HG02763 (cell line): ENCODE results near the gene CHD6.

Experiments
- ATAC-seq: cut with Tn5 transposase; IDR thresholded peaks from one replicate; pipeline ENCODE4 v1.9.1; 2021; ENCODE audit warnings: mild to moderate bottlenecking, moderate library complexity; ENCODE audit not compliant: unreplicated experiment

The CHD6 gene

DNA sequence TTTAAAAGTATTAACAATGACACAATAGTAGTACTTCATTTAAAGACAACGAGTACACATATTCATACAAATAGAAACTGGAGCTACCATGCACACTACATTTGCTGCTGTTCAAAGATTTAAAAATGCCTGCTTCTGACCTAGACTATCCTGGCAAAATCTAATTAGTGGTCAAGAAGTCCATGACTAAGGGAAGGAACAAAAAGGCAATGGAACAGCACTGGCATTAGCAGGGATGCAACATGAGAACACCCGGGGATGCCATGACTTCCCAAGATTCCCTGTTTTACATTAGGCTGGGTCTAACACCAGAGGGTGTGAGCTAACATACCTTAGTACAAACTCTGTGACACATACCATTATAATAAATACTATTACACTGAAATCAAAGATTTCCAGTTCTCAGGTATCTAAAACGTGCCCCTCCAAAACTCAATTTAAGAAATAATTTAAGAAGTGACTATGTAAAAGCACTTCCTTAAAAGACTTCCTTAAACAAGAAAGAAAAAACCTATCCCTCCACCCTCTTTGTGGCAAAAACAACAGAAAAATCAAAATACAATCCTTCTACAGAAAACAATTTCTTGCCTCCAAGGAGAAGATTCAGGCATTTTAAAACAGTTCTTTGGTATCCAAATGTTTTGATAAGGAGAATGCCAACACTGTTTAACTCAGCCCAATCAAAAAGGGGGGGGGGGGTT, 25.5 kb downstream of the CHD6 start:
- ATAC-seq, result no peak

DNA sequence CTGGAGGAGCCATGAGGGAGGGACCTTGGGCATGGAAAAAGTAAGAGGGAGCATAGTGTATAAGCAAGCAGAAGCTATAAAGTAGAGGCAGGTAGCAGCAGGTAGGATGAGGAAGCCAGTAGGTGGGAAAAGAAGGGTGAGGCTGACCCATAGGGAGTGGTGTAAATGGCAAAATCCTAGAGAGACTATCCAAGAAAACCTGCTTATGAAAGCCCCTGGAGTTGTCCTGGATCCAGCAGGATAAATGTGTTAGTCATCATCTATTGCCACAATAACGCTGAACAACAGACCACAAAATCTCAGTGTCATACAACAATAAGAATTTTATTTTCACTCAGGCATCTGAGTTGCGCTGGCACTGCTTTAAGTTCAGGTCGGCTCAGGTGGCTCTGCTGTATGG, 30.2 kb downstream of the CHD6 start:
- ATAC-seq, result no peak

DNA sequence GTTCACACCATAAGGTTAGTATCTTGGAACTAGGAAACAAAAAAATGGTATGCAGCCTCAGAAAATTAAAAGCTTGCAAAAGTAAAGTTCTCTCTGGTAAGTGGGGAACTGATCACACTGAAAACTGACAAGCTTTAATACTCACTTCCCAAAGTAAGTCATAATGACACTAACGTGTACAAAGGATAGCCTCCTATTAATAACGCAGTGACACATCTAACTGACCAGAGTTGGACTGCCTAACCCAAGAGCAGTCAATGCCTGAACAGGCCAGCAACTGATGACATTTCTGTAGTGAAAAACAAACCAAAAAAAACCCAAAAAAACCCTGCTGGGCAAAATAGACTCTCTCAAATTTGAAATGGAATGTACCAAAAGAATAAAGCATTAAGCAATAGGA, 30.7 kb downstream of the CHD6 start:
- ATAC-seq, result no peak

DNA sequence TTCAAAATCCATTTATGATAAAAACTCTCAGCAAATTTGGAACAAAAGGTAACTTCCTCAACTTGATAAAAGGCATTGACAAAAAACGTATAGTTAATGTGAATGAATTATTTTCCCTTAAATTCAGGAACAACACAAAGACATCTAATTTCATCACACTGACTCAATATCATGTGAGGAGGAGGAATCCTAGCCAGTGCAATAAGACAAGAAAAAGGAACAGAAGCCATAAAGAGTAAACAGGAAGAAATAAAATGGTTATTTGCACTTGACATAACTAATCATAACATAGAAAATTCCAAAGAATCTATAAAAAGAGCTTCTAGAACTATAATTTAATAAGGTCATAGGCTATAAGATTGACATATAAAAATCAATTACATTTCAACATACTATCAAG, 31.4 kb downstream of the CHD6 start:
- ATAC-seq, result no peak

DNA sequence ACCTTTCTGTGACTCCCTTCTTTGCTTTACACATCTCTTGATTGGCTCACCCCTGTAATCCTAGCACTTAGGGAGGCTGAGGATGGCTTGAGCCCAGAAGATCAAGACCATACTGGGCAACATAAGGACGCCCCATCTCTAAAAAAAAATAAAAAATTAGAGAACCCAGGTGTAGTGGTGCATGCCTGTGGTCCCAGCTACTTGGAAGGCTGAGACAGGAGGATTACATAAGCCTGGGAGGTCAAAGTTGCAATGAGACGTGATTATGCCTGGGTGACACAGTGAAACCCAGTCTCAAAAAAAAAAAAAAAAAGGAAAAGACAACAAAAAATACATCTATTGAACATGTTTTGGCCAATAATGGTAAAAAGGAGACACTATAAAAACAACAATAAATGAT, 37.8 kb downstream of the CHD6 start:
- no peak for ATAC-seq

DNA sequence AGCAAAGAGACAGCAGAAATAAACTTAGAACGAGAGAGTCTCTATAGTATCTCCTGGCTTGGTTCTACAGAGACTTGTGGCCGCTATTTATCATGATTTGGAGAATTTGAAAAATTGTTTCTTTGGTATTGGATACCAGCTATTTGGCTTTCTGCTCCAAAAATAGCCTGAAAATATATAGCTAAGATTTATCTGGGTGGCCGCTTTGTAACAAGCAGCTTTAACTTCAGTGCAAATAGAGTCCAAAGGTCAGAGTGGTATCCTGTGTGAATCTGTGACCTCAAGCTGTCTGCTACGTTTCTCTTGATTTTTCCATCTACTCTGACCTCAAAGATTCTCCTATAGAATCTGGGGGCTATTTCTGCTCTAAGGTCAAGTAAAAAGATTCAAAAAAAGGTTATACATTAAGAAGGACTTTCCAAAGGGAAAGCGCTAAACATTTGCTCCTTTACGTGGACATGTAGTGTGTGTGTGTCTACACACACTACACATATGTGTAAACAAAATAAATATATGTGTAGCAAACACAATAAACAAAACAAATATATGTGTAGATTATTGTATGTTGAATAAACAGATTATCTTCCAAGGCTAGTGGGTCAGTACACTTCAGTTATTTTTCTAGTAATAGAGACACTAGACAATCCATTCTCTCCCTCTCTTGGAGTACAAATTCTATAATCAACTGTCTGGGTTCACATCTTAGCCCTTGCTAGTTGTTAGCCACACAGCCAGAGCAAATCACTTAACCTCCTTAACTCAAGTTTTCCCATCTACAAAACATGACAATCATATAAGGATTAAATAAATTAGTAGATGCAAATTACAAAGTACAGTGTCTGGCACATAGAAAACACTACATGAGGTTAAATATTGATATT, 40.8 kb downstream of the CHD6 start:
- no peak for ATAC-seq

DNA sequence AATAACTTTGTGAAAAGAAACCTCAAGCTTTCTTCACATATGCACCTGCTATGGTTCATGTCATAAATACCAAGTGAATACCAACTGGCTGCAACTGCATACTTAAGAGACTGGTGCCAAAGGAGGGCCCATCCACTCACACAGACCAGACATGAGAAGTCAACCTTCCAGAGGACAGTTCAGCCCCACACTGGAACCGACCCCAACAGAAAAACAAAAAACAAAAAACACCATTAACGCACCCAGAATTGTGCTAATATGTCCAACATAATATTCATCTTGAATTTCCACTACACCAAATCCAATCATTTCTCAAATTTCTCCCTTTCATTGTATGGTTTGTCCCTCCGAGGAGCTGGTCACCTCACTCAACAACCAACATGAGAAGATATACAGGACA, 42.8 kb downstream of the CHD6 start:
- ATAC-seq, result no peak

DNA sequence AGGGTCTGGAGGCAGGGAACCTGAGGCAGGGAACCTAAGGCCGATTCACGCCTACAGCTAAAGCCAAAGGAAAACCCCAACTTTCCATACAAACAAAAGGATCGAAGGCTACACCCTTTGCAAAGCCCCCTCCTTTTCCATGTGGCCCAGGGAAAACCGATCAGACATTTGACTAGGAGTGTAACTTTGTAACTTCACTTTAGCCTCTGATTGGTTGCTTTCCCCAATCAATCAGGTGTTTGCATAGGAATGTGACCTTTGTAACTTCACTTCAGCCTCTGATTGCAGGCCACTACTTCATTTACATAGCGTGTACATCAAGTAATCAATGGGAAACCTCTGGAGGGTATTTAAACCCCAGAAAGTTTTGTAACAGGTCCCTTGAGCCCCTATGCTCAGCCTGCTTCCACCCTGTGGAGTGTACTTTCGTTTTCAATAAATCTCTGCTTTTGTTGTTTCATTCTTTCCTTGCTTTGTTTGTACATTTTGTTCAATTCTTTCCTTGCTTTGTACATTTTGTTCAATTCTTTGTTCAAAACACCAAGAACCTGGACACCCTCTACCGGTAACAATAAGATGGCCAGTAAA, 43.3 kb downstream of the CHD6 start:
- no peak for ATAC-seq

DNA sequence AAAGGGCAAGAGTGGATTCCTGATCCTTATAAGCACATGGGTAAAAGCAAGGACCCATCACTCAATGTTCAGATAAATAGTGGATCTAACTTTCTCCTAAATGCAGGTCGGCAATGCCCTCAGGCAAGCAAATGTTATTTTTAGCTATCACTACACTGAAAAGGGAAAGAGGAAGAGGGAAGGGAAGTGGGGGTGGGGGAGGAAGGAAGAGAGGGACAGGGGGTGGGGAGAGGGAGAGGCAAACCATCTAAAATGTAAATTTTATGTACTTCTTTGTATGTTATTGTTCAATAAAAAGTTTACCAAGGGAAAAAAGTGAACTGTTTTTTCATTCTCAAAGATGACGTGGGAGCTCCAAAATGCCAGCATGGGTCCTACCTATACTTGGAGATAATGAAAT, 44.2 kb downstream of the CHD6 start:
- no peak for ATAC-seq

DNA sequence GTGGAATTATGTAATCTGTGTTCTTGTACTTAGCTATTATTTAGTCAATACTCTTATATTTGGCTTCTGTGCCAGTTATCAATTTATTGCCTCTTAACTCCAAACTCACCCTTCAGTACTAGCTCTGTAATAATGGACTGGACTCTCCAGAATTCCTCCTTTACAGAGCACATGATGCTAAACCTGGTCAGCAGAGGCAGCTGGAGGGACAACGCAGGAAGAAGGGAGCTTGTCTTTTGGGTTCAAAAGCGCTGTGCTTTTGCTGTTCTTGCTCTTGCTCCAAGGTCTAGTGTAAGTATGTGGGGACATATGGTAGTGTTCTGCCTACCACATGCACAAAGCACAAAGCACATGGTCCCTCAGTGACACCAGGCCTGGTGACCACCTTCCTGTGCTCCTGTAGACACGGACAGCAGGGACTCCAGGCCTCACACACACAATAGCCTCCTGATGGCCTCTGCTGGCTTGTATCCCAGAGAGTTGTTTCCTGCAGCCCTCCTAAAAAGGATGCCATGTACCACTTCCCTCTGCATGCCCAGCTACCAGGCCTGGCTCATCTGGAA, 46.1 kb downstream of the CHD6 start:
- no peak for ATAC-seq

DNA sequence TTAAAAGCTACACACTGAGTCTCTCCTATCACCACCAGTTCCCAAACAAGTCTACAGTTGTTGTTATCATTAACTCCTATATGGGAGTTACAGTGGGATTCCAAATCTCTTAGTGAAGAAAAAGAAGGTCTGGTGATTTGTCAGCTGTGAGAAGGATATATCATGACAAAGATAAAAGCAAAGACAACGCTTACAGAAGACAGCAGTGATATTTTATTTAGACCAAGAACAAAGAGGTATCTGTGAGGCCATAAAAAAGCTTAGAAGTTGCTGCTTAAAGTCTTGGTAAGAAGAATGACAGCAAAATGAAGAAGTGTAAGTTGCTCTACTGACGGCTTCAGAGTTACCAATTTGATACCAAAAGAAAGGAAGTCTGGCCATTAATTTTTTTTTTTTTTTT, 47.2 kb downstream of the CHD6 start:
- no peak for ATAC-seq

DNA sequence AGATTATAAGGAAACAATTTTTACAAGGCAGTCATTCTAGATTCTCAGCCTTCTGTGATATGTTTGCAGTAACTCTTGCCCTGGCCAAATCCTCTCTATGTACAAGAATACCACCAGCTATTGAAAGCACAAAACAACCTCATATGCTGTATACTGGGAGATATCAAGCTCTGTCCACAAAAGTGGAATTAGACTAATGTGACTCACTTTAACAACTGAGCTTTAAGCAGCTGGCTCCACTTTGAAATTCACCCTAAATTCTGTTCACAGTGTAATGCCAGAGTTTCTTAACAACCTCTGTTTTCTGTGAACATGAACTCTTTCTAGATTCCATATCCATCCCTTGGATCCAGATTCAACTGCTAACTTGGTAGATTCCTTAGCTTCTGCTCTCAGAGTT, 47.6 kb downstream of the CHD6 start:
- no peak for ATAC-seq

DNA sequence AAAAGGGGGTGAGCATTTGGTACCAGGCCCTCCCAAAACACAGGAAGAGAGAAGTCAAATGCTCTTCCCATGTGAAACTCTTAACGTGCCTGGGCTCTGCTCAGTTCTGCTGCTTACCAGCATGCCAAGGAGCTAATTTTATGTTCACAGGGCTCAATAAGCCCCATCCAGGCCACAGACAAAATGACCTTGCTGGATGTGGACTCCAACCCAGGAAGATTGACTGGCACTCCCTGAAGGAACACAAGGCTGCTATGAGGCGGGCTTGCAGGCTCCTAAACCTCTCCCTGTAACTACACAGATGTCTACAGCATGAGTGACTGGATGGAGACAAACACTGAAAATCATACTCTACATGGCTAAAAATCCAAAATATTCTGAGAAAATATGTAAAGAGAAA, 50.6 kb downstream of the CHD6 start:
- no peak for ATAC-seq

DNA sequence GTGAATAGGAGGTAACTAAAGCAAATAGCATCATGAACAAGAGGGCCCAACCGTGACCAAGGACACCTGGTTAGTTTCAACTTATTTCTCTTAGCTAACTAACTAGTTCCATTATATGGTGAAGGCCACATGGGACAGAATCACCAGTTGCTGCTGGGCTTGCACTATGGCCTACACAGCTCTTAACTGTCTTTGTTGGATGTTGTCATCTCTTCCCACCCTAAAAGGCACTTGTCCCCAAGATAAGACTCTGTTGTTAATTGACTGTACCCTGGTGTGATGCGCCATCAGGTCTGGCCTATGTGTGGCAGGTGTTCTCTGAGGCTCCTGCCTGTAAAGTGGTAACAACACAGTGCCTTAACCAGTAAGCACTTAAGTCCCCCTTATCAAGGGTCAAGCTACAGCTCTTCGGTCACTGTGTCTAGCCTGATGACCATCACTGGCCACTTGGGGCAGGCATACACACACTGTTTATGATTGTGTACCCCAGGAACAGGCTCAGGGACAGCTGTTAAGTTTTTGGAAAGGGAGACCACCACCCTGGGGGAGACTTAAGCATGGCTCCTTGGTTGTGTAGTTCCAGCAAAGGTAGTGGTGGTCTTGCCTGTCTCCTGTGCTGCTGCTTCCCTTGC, 51.2 kb downstream of the CHD6 start:
- no peak for ATAC-seq

DNA sequence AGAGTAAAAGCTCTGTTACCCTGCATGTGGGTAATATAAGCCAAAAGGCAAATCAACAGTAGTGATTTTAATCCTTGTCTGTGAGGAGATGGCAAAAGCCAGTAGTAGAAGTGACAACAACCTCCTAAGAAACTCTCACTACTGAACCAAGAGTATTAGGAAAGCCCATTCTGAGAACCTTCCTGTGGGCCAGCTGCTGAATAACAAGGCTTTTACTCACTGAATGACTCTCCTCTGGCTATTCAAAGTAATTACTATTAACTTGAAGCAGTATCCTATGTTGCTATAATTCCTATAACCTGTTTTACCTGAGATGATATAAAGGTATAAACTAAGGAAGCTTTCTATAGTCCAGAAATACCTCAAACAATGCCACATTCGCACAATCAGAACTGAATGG, 55.1 kb downstream of the CHD6 start:
- ATAC-seq, result no peak

DNA sequence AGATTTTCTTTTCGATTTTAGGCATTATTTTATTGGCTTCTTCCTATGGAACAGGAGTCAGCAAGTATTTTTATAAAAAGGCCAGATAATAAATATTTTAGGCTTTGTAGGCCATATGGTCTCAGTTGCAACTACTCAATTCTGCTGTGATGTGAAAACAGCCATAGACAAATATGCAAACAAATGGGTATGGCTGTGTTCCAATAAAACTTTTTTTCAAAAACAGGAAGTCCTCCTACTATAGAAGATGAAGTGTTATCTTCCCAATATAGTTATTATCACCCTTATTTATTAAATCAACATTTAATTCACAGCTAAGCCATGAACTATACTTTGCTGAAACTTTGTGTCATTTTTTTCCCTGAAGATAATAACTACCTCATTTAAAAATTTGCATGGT, 57.2 kb downstream of the CHD6 start:
- ATAC-seq, result no peak

DNA sequence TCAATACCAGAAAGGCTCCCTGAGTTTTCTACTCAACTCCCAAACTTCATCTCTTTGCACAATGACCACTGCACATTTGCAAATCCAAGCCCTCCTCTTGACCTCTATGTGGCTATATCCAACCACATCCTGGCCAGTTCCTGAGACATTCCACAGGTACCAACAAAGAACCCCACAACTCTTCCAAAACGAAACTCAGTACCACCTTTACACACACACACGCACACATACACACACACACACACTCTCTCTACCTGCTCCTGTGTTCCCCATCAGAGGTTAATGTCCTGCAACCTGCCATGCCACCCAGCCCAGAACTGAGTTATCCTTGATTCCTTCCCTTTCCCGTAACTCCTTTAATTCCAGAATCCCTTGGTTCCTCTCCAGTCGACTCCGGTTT, 58.5 kb downstream of the CHD6 start:
- ATAC-seq, result no peak

DNA sequence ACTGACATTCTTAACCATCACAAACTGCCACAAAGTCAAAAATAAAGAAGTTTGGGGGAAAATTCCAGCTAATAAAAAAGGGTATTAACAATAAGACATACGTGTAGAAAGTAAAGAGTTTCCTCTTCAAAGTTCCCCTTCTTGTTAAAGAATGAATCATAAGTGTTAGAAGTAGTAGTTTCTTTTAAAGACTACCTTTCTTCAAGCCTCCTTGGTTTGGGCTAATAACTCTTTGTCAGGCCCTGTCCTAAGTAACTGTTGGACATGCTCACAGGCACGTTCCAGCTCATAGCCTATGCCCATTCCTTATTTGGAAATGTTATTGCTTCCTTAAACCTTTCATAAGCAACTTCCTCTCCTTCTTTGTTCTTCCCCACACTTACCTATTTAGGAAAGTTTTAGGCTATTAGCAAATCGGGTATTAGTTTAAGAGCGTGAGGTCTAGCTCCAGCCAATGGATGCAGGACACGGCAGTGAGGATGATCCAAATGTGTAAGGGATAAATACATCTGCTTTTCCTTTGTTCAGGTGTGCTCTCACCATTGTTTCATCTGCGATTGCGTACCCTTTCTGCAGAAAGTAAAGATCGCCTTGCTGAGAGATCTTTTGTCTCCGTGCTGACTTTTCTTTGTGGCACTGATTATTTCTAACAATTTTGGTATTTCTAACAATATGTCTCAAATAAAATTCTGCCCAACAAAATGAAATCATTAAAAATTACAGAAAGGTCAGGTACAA, 64.9 kb downstream of the CHD6 start:
- ATAC-seq, result no peak

DNA sequence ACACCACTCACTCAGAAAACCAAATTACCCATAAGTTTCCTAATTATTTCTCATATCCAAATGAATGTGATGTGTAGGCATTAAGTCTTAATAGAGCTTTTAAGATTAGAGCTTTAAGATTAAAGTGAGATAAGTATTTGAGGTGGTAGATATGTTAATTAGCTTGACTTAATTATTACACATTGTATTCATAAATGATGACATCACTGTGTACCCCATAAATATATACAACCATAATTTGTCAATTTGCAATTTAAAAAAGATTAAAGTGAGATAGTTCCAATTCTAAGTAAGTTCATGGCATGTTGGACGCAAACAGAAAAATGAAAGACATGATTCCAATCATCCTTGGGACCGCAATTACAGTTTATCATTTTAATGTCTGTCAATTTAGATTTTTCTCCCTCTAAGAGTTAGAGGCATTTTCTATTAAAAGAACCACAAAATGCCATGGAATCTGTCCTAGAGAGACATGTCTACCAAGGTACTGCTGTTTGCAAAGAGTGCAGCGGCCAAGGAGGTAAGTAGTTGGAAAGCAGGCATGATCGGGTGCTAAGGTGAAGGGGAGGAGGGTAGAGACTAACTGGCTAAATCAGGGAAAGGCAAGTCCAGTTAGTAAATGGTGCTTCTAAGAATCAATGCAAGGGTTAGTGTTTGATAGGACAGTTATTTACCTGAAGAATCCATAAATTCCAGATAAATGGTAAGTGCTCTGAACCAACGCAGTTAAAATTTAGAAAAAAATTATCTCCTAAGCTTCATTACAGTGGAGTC, 65.7 kb downstream of the CHD6 start:
- ATAC-seq, result no peak
